Daoy (cell line): Measurements from ENCODE around the gene F5. TPM values are rescaled to one million over a fixed set of nuclear protein-coding genes. Genes with fewer than 3 reads are reported as not detected.

Experiments used
- DNase-seq: peaks from one replicate; pipeline ENCODE4 v3.0.0-alpha.2; 2015; ENCODE audit warnings: low read depth
- total RNA-seq: library from RNA; depleted of rRNA; stranded (reverse); fragments of >200 nt; shearing (Covaris generic); gene quantifications from 2 replicates; pipeline ENCODE4 v1.2.3, GENCODE V29; 2014

Gene F5
- total RNA-seq, 1 experiment from 2014 or later, result not detected

GRCh38 chr1:169588785-169589485, 2.7 kb upstream of the F5 start:
- DNase-seq, result no peak

DNA sequence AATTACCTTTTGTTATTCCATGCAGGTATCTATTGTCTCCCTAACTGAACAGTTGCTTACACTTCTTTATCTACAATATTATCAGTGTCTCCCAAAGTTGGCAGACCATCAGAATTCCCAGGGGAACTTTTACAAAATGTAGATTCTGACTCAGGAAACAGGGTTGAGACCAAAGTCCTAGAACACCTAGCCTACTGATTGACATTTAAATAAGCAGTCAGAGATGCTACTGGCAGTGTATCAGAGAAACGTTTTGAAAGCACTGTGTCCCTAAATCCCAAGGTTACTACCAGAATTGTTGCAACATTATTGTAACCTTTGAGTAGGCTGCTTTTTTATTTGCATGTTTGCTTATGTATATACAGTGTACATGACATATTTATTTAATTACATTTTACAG, 1.8 kb upstream of the F5 start:
- no peak for DNase-seq

DNA sequence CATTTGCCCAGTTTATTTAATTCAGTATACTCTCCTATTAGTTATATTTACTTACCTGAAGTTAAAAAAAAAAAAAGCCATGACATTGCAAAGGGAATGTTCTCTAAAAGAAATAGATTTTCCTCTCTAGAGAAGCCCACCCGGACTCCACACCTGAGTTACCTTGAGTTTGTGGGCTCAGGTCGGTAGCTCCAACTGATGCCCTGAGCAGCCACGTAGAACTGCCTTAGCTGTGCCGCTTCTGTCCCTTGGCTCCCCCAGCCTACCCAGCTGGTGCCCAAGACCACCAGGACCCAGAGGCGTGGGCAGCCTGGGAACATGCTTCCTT, 250 bp downstream of the F5 start:
- no peak for DNase-seq

DNA sequence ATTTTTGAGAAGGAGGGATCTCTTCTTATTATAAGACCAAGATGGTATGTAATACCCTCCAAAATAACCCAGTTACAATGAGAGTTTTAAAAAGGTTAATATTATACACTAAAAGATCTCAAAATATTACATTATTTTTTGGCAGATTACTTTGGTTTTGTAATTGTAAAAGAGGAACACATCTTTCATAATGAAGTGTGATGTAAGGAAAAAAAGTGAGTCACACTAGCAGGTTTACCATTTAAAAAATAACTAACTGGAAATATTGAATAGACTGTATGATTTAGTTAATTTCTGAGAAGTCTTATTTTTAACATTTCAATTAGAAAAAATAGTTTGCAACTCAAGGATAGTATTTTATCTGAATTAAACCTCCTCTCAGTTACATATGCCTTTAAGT, 1.1 kb downstream of the F5 start:
- DNase-seq, result no peak

- DNase-seq, result no peak
These were observed 1.7 kb downstream of the F5 start for GRCh38 chr1:169584483-169585144.

DNA sequence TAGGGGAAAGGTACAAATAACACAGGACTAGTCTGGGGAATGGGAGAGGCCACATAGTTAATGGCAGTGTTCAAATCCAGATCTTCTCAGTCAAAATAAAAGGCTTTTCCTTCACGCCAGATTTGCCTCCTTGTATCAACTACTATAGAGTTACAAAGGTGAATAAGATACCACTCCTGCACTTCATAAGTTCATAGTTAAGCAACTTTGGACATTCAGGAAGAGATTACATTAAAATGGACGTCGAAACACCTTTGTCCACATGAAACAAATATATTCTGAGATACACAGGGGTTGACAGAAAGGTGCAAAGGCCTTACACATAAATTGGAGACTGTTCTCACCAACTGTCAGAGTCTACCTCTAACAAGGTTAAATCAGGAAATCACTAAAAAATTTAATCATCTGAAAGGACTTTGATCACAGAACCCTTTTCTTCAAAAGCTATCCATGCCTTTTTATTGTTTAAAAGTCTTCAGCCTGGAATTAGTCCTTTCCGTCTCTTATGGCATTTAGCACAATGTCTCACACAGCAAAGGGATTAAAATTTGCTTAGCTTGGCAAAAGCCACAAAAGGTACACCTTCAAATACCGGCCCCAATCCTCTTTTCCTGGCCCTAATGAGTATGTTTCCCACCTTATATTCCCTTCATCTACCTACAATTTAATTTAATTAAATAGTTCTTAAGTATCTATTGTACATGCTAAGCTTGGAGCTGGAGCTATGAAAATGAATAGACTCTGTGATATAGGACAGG, 8.1 kb downstream of the F5 start:
- no peak for DNase-seq

DNA sequence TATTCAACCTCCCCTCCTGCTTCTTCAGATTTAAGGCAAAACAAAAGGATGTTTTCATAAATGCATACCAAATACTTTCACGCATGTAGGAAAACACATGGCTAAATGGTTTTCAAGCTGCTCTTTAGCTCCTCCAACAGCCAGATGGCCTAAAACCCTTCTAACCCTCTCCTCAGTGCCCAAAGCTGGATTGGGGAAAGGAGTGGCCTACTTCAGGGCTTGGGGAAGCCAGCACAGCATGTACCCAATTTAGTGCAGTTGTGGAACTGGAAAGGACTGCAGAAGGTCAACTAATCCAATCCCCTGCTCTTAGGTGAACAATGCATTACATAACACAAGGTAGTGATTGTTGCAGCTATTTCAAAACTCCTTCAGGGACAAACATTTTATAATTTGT, 9.3 kb downstream of the F5 start:
- no peak for DNase-seq

DNA sequence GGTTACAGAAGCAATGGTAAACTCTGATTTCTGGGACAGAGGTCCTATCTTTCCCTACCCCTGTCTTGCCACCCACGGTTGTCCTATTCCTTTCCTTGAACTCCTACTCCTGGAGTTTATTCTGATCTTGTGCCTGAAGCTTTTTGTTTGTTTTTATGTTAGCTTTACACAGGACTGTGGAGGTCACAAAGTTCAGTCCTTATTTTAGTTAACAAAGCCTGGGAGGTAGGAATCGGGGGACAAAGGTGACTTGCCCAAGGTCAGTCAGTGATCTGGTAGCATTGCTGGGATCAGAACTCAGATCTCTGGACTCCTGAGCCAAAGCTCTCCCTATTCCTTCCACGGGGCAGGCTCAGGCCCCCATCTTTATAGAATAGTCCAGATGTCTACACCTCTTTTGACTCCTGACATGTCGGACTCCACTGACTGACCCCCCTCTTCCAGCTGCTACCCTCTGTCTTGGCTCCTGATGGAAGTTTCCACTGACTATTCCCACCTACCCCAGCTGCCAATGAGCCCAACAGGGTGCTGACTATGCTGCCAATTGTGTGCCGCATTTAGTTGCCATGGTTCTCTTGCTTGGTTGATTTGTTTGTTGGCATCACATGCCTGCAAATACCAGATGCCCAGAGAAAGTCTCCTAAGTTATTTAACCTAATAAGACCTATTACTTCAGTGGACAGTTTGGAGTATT, 9.9 kb downstream of the F5 start:
- no peak for DNase-seq

- no peak for DNase-seq
These were observed 11.9 kb downstream of the F5 start for GRCh38 chr1:169574336-169574735.

DNA sequence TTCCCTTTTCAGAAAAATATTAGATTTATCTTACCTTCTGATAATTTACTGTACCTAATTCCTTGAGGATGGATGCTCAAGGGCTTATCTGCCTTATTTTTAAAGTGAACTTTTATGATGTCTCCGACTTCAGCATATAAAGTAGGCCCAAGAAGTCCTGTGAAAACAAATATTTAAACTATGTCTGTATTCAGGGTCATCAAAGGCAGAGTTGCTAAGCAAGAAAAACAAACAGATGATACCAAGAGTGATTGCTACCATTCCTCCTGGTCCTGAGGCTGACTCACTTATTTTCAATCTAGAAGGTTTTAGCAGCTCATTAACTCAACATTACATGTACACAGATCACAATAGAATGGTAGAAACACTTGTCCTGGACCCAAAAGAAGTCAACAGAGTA, 14.1 kb downstream of the F5 start:
- DNase-seq, result peak; percentile 10

DNA sequence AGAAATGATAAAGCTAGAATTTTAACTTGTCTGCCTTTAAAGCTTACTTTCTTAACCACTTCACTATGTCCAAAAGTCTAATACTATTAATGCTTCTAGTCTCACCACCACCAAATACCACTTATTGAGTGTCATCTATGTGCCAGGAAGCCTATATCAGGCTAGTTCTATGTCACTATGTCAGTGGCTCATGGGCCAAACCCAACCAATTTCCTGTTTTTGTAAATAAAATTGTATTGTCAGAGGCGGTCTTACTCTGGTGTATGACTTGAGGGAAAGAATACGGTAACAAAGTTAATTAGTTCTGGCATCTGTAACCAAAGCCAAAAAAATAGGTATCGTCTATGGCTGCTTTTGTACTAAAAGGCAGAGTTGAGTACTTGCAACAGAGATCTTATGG, 14.8 kb downstream of the F5 start:
- no peak for DNase-seq

DNA sequence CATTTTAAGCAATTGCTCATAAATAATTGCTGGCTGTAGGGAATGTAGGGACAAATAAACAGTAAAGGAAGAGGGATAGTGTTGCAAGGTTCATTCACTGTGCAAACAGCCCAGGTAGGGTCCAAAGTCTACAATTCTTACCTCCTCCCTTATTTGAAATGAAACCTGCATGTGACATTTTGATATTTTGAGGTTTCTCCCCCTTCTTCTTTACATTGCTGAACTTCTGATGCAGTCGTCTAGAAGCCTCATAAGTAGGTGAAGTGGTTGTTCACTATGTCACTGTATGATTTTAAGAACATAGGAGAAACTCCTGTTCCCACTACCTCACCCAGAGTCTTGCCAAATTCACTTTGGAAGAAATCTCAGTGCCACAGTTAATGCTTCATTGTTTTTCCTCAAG, 16.1 kb downstream of the F5 start:
- DNase-seq, result no peak

DNA sequence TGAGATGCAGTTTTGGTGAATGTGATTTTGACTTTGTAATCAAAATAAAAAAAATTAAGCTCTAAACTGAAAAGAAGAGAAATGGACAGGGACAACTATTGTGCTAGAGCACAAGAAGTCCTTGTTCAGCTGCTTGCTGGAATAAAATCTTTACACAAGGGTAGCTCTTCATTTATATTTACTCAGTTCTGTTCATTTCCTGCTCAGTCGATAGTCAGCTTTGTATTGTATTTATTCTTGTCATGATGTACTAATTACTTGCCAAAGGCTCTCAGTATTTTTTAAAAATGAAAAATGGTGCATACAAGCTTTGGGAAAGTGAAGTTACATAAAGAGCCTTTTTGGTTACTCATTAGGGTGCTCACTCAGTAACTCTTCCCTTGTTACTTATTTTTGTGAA, 17.8 kb downstream of the F5 start:
- no peak for DNase-seq

GRCh38 chr1:169565335-169566271, 20.7 kb downstream of the F5 start:
- no peak for DNase-seq

GRCh38 chr1:169563650-169564049, 22.6 kb downstream of the F5 start:
- DNase-seq, result no peak

GRCh38 chr1:169563019-169563615, 23.2 kb downstream of the F5 start:
- DNase-seq, result no peak

- no peak for DNase-seq
These were observed 24.6 kb downstream of the F5 start for GRCh38 chr1:169561692-169562091.

DNA sequence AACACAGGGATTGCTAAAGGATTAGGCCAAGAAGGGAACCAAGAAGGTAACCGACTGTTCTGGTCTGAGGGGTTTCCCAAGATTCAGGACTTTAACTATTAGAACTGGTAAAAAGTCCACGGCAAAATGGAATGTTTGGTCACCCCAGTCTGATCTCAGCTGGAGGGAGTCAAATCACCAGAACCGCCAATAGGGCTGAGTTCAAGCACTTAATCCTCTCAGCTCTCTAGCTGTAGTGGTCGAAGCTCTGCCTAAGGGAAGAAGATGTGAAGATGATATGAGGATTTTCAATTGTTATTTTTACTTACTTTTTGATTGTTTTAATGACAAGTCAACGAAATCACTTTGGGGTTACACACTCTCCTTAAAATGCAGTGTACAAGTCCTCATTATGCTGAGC, 29.1 kb downstream of the F5 start:
- DNase-seq, result no peak

DNA sequence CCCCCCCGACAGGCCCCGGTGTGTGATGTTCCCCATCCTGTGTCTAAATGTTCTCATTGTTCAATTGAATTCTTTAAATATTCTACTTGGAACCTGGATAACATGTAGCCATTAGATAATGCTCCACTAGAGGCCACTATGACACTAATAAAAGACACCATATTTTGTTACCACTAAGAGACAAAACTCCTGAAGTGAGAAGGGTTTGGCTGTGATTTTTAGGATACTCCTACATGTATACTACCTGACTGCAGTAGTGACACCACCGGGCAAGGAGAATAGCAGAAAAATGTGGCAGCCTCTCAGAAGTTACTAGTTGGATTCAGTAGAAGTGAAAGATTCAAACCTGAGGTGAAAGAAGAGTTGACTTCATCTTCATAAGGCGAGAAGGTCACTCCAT, 36.0 kb downstream of the F5 start:
- DNase-seq, result no peak

GRCh38 chr1:169548282-169548681, 38.0 kb downstream of the F5 start:
- DNase-seq, result no peak
